Frontal cortex (tissue), 4 donors: ENCODE results near the gene SPDEF. TPM values are rescaled to one million over a fixed set of nuclear protein-coding genes. Genes with fewer than 3 reads are reported as not detected.

Experiments used
- DNase-seq, 2 donors: peaks; one replicate each; pipeline ENCODE4 v3.0.0; 2012; ENCODE audit warnings: low spot score in 2 of 2
- FAIRE-seq: peaks from 2 replicates; lab custom pipeline; 2012; peaks lifted over from hg19 to GRCh38; lab: Jason Lieb, UNC
- total RNA-seq: library from RNA; depleted of rRNA; stranded (reverse); fragments of >200 nt; gene quantifications from one replicate; pipeline ENCODE4 v1.2.3, GENCODE V29; 2014
- donor health status: control.
- donor health status: control.
- donor health status: control.

The SPDEF gene
- total RNA-seq, 1 donor from 2014 or later, result not detected

DNA sequence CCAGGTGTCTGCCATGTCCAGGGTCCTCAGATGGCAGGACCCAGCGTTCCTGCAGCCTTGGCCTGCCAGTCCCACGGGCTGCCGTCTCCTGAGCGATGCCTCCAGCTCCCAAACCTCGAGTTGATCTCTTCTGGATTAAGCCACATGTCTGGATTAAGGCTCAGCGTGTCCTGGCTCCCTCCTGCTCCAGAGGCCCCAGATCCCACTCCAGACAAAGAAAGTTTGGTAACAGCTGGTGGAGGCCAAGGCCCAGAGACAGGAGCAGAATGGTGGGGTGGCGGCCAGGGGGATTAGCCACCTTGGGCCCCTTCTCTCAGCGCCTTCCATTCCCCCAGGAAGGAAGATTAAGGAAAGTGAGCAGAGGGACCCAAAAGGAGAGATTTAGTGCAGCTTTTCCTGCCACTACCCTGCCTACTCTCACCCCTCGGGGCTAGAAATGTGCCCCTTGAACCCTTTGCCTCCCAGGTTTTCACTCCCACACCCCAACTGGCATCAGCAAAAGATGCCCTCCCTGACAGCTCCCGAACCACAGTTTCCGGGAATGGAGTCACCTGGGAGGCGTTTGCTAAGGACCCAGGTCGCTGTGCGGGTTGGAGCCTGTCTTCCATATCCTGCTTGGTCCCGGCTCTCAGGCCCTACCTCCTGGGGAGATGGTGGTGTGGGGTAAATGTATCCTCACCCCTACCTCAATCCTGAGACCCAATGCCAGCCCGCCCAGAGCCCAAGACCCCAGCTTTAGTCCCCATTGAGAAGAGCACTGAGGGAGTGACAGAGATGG, 6.9 kb downstream of the SPDEF start:
- DNase-seq (no peak), FAIRE-seq (no peak)

DNA sequence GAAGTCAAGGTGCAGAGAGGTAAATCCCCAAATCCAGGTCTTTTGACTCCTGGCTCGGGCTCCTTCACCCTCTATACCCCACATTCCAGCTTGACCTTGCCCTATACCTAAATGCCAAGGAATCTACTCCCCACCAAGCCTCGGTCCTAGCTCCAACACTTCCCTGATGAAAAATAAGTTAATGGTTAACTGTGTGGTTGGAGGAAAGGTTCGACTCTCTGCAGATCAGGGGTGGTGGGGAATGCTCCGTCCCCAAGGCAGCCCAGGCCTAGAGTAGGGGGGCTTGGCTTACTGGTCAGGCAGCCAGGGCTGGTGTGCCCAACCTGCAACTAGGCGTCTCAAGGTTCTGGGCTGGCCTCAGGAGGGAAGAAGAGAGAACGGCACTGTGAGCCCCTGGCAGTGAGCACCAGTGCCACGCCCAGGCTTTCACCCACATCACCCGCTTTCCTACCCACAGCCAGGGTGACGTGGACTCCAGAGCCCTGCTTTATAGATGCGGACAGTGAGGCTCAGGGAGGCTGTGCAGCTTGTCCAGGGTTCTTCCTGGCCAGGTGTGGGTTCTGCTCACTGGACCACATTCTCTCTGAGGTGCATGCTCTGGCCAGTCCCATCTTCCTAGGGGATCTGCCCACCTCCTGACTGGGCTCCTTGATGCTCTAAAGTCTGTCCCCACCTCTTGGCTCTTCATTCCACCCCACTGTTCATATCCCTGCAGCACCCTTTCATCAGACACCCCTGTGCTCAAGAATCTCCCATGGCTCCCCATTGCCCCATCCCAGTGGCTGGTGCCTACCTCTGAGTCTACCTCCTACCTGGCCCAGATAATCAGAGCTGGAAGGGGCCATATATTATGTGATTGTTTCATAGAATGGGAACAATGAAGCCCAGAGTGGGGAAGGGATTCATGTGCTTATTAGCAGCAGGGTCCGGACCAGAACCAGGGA, 8.2 kb downstream of the SPDEF start:
- DNase-seq (no peak), FAIRE-seq (no peak)

DNA sequence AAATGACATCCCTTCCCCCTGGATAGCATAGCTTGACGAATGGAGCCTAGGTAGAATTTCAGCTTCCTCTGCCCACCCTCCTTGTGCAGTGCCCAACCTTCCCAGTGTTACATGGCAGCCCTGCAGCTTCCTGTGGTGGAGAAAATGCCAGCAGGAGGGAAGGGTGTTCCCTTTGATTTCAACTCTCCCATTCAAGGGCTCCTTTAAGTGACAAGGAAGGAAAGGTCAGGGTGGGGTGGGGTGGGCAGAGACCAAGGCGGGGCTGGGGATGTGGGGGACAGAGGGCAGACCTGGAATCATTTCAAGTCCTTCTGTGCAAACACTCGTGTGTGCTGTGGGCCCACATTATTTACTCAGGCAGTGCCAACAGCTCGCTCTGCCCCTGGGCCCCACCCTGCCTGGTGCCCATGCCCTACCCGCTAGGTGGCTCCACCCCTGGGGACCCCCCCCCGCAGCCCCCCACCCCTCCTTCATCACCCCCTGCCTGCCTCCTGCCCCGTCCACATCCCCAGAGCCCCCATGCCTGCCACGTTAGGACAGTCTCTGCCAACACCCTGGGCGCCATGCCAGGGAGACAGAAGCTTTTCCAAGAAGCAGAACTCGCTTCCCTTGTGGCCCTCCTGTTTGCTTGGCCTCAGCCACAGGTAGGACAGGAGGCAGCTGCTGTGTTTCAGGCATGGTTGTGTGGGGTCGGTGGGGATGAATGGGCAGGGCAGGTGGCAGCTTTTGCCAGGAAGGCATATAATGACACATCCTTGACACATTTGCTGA, 9.4 kb downstream of the SPDEF start:
- DNase-seq (no peak), FAIRE-seq (no peak)

DNA sequence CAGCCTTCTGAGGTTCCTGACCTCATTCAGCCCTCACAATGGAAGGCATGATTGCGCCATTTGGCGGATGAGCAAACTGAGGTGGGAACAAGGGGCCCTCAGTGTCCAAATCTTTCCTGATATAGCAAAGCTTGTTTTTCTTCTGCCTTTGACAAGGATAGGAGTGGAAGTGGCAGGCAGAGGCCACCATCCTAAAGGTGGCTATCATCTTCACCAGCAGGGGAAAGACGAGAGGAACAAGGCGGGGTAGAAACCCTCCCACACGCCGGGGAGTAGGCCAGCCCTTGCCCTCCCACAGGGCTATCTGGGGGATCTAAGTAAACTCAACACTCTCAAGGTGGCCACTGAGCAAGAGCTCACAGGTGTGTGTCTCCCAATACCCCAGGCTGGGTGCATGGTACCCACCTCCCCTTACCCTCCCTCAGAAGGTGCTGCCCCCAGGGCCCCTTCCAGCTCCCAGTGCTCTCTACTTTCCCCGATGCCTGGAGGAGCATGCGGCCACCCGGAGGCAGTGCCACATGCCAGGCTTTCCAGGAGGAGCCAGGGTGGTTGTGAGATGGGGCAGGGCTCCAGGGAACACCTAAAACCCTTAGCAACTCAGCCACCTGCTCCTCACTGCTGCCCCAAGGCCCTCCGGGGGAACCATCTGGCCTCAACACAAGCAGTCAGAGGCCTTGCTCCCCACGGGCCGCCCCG, 11.2 kb downstream of the SPDEF start:
- FAIRE-seq, result no peak
- no peak for DNase-seq

DNA sequence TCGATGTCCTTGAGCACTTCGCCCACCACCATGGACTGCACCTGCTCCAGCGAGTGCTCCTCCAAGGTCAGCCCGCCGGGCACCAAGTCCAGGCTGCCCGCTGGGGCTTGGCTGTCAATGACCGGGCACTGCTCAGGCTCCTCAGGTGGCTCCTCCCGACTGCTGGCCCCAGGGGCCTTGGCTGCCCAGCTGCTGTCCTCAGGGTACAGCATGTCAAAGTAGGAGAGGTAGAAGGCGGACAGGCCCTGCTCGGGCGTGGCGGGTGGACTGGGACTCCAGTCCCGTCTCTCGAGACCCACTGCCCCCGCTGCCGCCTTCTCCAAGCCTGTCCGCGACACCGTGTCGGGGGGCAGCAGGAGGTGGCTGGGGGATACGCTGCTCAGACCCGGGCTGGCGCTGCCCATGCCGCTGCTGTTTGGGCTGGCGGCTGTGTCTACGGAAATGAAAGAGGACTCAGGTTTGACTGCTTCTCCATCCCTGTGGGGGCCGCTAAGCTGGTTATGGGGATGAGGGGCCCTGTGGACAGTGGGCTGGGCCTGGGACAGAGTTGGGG, 12.0 kb downstream of the SPDEF start:
- DNase-seq, result no peak
- no peak for FAIRE-seq

DNA sequence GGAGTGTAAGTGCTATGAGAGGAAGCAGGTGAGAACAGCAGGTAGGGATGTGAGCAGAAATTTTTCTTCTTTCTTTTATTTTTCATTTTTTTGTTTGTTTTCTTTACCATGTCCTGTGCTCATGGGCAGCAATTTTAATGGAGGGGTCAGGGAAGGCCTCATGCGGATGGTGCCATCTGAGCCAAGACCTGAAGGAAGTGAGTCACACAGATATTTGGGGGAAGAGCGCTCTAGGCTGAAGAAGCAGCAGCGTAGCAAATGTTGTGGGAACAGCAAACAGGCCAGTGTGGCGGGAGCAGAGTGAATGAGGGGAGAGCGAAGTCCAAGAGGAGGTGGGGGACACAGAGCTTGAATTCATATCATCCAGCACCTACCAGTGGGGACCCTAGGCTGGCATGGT, 12.7 kb downstream of the SPDEF start:
- FAIRE-seq (no peak), DNase-seq (no peak)

DNA sequence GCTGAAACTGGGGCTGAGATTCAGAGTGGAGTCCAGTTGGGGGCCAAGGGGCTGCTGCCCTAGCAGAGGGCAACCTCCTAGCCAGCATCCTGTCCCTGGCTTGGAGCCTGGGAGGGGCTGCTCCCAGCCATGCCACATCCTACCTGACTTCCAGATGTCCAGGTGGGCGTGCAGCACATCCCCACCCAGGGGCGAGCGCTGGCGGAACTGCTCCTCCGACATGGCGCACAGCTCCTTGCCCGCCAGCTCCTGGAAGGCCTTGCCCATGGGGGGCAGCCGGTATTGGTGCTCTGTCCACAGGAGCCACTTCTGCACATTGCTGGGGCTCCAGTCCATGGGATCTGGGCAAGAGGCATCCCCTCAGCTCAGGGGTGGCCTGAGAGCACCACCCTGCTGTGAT, 15.3 kb downstream of the SPDEF start:
- FAIRE-seq, result no peak
- no peak for DNase-seq

DNA sequence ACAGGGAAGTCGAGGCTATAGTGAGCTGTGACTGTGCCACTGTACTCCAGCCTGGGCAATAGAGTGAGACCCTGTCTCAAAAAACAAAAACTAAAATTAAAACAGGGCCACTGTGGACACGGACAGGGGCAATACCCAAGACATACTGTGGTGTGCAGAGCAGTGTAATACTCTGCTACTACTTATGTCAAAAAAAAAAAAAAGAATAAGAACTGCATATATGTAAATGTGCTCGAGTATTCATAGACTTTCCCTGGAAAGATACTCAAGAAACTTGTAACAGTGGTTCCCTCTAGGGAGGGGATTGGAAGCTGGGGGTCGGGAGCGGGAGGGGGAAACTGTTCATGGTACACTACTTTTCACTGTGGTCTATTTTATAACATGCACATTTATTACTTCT, 15.9 kb downstream of the SPDEF start:
- no peak for DNase-seq
- no peak for FAIRE-seq

DNA sequence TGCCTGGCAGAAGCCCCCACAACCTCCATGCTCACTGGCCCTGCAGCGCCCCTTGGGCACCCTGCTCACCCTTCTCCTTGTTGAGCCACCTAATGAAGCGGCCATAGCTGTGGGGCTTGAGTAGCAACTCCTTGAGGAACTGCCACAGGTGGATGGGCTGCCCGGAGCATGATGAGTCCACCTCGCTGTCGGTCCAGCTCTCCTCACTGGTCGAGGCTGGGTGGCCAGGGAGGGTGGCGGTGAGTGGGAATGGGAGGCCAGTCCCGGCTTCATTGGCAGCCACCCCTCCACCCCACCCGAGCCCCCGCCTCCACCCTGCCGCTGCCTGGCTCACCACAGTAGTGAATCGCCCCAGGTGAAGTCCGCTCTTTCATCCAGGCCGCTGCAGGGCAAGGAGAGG, 16.9 kb downstream of the SPDEF start:
- DNase-seq, result no peak
- no peak for FAIRE-seq

DNA sequence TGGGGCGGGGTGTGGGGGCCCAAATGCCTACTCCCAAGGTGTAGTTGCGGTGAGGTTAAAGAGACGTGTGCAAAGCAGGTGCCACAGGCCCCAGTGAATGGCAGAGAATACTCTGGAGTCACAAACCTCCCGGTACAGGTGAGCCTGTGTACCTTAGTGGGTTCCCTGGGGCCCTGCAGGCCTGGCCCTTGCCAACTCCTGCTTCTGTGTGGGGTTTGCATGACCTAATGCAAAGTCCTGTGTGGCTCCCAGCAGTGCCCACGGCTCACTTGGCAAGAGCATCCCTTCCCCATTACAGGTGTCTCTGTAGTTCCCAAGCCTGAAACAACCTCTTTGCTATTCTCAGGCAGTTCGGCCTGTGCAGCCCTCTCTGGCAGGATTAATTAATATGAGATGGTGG, 17.5 kb downstream of the SPDEF start:
- no peak for DNase-seq
- FAIRE-seq, result no peak

DNA sequence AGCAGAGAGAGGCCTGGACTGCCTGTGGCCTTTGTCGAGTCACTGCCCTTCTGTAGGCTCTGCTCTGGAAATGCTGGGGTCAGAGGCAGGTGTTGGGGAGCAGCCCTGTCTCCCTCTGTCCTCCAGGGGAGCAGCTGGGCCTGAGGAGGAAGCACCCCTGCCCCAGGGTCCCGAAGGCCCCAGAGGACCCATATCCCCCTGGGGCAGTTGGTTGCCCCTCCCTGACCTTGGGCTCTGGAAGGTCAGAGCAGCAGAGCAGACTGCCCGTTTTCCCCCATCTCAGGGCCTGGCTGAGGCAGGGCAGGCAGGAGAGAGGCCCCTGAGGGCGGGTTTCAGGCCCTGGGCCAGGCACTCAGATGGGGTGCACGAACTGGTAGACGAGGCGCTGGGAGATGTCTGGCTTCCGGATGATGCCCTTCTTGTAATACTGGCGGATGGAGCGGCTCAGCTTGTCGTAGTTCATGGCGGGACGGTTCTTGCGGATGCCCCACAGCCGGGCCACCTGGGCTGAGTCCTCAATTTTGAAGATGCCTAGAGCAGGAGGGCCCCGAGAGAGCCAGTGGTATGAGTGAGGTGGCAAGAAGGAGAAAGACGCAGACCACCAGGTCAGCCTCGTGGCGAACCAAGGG, 18.1 kb downstream of the SPDEF start:
- FAIRE-seq (no peak), DNase-seq (no peak)

DNA sequence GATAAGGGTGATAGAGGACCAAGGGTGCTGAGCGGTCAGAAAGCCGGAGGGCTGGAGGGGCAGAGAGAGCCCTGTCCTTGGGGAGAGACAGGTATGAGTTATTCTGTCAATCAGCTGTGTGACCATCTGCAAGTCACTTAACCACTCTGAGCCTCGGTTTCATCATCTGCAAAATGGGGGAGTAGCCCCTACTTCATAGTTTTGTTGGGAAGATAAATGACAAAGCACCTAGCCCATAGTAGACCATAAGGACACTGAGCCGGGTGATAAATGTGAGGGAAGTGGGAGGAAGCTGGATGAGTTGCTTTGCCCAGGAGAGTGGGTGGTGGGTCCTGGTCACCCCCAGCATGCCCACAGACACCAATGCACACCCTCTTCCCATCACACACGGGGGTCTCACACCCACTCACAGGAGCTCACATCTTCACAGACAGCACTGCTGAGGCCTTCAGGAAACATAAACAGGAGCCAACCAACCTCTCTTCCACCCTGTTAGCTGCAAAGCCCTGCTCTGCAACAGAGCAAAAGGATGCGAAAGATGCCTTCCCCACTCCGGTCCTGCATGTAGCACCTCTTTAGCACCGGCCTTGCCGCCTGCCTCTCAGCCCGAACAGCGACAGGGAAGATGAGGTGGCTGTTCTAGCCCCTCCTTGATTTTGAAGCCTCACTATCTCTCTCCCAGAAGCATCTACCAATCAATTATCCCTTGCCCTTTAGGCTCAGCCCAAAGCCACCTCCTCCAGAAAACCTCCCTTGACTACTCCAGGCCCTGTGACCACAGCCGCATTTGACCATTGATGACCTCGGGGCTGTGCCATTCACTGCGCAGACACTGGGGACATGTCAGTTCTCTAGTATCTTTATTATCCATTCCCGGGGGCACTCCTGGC, 18.9 kb downstream of the SPDEF start:
- FAIRE-seq, result no peak
- DNase-seq, result no peak

DNA sequence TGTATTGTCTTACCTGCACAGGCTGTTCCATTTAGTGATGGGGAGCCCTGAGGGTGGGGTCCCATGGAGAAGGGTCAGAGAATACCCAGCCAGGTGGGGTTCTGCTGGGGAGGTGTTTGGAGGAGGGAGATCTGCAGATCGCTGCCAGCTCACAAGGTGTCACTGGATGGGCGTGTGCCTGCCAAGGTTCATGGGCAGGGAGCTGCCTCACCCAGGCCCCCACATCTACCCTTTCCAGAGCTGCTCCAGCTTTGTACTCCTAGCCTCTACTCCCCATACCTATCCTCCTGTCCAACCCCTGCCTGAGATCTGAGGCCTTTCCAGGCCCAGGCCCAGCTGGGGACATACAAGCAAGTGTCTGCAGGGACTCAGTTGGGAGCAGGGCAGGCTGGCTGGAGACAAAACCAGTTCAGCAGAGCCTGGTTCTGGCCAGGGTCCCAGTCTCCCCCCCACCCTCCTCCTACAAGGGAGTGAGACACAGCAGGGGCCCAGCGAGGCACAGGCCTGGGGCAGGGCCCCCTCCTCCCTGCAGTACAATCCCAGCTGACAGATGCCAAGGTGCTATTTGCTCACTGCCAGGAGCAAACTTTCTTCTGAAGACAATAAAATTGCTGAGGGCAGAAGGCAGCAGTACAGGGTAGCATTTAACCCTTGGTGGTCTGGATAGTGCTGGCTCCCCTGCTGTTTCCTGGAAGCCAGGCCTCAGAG, 19.7 kb downstream of the SPDEF start:
- DNase-seq (no peak), FAIRE-seq (no peak)

DNA sequence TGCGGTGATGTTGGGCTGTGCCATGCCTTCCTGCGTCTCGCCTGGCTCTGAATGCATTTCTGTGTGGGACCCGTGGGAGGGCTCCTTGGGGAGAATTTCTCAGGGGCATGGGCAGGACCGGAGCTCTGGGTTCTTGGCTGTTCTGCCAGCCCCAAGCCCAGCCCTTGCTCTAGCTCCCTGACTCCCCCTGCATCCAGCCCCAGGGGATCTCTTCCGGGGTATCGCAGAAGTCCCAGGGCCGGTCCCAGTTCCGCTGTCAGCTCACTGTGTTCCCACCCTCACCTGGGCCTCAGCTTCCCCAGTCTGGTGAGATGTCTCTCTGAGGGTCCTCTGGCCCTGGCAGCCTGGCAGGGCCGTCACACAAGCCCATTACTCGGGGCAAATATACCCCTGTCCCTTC, 20.5 kb downstream of the SPDEF start:
- no peak for DNase-seq
- FAIRE-seq, result no peak

DNA sequence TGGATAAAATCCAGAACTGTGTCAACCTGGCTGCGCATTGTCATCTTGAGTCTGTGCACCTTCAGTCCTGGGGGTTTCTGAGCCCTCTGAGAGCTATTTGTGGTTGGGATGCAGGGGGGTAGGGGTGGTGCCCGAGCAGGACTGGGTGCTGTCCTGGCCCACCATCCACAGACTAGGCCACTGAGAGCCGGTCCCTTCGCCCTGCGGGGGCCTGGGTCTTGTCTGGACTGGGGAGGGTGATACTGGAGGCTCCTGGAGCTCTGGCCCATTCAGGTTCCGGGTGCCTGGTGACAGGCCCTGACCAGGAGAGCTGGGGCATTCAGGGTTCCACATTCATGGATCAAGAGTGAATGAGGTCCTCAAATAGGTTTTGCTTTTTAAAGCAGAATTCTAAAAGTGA, 20.9 kb downstream of the SPDEF start:
- FAIRE-seq (no peak), DNase-seq (no peak)

DNA sequence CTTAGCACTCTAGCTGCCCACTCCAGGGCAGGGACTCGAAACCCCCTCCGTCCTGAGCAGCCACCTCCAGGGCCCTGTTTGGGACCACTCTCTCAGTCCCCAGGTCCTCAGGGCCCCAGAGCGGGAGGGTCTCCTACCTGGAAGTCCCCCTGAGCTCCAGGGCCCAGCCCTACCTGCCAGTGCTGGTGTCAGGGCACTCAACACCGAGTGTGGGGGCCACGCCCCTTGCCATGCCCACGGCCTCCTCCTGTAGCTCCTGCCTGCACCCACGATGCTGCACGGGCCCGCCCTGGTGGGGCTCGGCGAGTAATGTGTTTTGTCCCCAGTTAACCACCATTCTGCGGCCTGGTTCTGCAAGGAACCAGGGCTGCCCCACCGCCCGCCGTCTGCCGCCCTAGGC, 21.5 kb downstream of the SPDEF start:
- FAIRE-seq (no peak), DNase-seq (no peak)

DNA sequence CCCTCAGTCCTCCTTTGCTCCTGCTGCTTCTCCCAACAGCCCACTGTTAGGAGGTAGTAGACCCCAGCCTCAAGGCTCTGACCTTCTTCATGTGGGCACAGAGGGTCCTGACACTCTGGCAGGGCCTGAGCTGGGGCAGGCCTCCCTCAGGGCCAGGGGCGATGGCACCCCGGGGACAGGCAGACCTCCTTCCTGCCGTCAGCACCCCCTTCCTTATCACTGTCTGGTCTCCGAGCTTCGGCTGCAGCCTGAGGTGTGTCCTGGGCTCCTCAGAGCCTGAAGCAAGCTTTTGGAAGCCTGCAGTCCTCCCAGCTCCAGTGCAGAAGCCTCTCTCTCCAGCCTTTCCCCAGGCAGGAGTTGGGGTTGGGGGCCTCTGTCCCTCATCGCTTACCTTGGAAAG, 22.0 kb downstream of the SPDEF start:
- FAIRE-seq (no peak), DNase-seq (no peak)

DNA sequence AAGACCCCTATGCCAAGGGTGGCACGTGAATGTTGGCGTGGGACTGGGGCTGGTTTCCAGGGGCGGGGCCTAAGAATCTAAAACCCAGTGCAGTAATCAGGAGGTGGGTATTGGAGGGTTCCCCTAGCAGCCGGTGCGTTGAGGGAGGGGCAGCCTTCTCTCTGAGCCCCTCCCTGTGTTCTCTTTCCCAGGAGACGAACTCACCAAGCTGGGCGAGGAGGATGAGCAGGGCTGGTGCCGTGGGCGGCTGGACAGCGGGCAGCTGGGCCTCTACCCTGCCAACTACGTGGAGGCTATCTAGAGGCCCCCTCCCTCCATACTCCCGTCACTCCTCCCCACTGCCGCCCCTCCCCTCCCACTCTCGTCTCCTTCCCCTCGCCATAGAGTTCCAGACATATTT, 23.9 kb downstream of the SPDEF start:
- FAIRE-seq, result no peak
- DNase-seq, result no peak
